ENCODE measurements around the gene ELAVL1. TPM values are rescaled to one million over a fixed set of nuclear protein-coding genes. Genes with fewer than 3 reads are reported as not detected.
"Not testable (repeated sequence)": the region's sequence is repeated elsewhere in the genome, so short reads cannot be mapped to it uniquely, and the experiment has no call there.

ELAVL1 gene
- polyA plus RNA-seq, 3 donors = 75.1 to 92.8 (median 81.6) TPM

GRCh38 chr19:7971553-7972520 is 33.6 kb downstream of the ELAVL1 start:
- DNase-seq (ENCODE audit: low read depth in 3 of 3, low spot score in 2 of 3) = no peak

- DNase-seq (ENCODE audit: low read depth in 3 of 3, low spot score in 2 of 3) = no peak
Measured at GRCh38 chr19:7970716-7971448, 34.6 kb downstream of the ELAVL1 start.

- no peak for DNase-seq (ENCODE audit: low read depth in 3 of 3, low spot score in 2 of 3)
Measured at GRCh38 chr19:7969555-7969939, 35.9 kb downstream of the ELAVL1 start.

GRCh38 chr19:7968796-7969554 is 36.5 kb downstream of the ELAVL1 start:
- DNase-seq (ENCODE audit: low read depth in 3 of 3, low spot score in 2 of 3) = no peak

GRCh38 chr19:7968008-7968795 is 37.2 kb downstream of the ELAVL1 start:
- no peak for DNase-seq (ENCODE audit: low read depth in 3 of 3, low spot score in 2 of 3)

- no peak for DNase-seq (ENCODE audit: low read depth in 3 of 3, low spot score in 2 of 3)
Measured at GRCh38 chr19:7965921-7966665, 39.3 kb downstream of the ELAVL1 start.

- no peak for DNase-seq (ENCODE audit: low read depth in 3 of 3, low spot score in 2 of 3)
Measured at GRCh38 chr19:7965259-7965841, 40.1 kb downstream of the ELAVL1 start.

GRCh38 chr19:7963566-7963965 is 41.9 kb downstream of the ELAVL1 start:
- no peak for DNase-seq (ENCODE audit: low read depth in 3 of 3, low spot score in 2 of 3)

- no peak for DNase-seq (ENCODE audit: low read depth in 3 of 3, low spot score in 2 of 3)
Measured at GRCh38 chr19:7962644-7963268, 42.7 kb downstream of the ELAVL1 start.

GRCh38 chr19:7961920-7962626 is 43.4 kb downstream of the ELAVL1 start:
- no peak for DNase-seq (ENCODE audit: low read depth in 3 of 3, low spot score in 2 of 3)

GRCh38 chr19:7961082-7961481 is 44.4 kb downstream of the ELAVL1 start:
- DNase-seq (ENCODE audit: low read depth in 3 of 3, low spot score in 2 of 3) = not testable (repeated sequence)

GRCh38 chr19:7959211-7959610 is 46.2 kb downstream of the ELAVL1 start:
- no peak for DNase-seq (ENCODE audit: low read depth in 3 of 3, low spot score in 2 of 3)

- DNase-seq (ENCODE audit: low read depth in 3 of 3, low spot score in 2 of 3) = no peak
Measured at GRCh38 chr19:7955696-7956095, 49.7 kb downstream of the ELAVL1 start.

GRCh38 chr19:7953576-7953975 is 51.9 kb downstream of the ELAVL1 start:
- no peak for DNase-seq (ENCODE audit: low read depth in 3 of 3, low spot score in 2 of 3)

GRCh38 chr19:7953060-7953459 is 52.4 kb downstream of the ELAVL1 start:
- DNase-seq (ENCODE audit: low read depth in 3 of 3, low spot score in 2 of 3) = no peak

- DNase-seq (ENCODE audit: low read depth in 3 of 3, low spot score in 2 of 3) = no peak
Measured at GRCh38 chr19:7947939-7948338, 57.5 kb downstream of the ELAVL1 start.

- peak; percentile 88 to 91 (median 90) for DNase-seq (ENCODE audit: low read depth in 3 of 3, low spot score in 2 of 3)
Measured at GRCh38 chr19:7944177-7944761, 61.2 kb downstream of the ELAVL1 start.

Measured in right renal cortex interstitium (tissue), 3 donors.